Astrocyte (in vitro differentiated cells and primary cell): Measurements from ENCODE around the gene SLC1A3.

Experiments
- EZH2 ChIP-seq: IDR thresholded peaks from 2 replicates; pipeline ENCODE4 v1.6.1; 2012; ENCODE audit warnings: mild to moderate bottlenecking, low read length, inconsistent platforms; ENCODE audit not compliant: insufficient read depth
- TF ChIP-seq, protein P1 (sequence below): IDR thresholded peaks from 2 replicates; pipeline ENCODE4 v1.5.1; 2011; ENCODE audit warnings: low read depth, mild to moderate bottlenecking, inconsistent platforms, low read length, moderate library complexity; ENCODE audit not compliant: insufficient read depth

DNA sequence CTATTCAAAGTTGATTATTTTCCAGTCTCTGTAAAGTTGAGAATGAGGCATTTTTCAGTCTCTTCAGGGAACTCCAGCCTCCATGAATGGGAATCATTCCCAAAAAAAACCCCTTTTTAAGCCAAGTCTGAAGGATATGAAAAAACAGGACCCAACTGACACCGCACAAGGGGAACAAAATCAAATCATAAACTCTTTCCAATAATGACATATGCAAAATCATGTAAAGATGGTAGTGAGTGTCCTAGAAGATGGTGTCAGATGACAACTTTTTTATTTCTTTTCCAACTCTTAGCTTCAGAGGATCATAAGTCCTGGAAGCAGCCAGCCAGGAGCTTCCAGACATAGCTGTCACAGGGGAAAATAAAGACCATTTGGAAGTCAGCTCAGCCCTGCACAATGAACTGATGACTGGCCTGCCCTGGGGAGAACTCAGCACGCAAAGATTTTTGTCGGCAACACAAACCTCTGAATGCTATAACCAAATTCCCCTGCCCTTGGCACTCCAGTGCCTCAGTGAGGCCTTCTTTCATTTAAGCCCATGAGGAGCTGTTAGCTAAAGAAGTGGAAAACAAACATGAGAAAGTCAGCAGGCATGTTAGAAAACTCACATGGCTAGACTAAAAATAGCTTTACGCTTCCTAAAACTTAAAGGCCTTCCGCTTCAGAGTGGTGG lies 85.4 kb downstream of the SLC1A3 start:
- TF ChIP-seq, protein P1, sequence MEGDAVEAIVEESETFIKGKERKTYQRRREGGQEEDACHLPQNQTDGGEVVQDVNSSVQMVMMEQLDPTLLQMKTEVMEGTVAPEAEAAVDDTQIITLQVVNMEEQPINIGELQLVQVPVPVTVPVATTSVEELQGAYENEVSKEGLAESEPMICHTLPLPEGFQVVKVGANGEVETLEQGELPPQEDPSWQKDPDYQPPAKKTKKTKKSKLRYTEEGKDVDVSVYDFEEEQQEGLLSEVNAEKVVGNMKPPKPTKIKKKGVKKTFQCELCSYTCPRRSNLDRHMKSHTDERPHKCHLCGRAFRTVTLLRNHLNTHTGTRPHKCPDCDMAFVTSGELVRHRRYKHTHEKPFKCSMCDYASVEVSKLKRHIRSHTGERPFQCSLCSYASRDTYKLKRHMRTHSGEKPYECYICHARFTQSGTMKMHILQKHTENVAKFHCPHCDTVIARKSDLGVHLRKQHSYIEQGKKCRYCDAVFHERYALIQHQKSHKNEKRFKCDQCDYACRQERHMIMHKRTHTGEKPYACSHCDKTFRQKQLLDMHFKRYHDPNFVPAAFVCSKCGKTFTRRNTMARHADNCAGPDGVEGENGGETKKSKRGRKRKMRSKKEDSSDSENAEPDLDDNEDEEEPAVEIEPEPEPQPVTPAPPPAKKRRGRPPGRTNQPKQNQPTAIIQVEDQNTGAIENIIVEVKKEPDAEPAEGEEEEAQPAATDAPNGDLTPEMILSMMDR = no peak
- TF ChIP-seq EZH2 = no peak
